Memory B cell (primary cell): ENCODE measurements around the gene CAPZB.
A peak's percentile ranks its signal among the peaks of the same experiment; 100 is the strongest.

Experiments
- ATAC-seq: fragments of 150-1000 bp; cut with Tn5 transposase; 2 replicates; pipeline ENCODE4 v1.10.0; 2021; ENCODE audit warnings: low read depth, mild to moderate bottlenecking, moderate library complexity
- DNase-seq, 2 donors: peaks; one replicate each; pipeline ENCODE4 v3.0.0; 2022; ENCODE audit warnings: low spot score in 2 of 2
- H3K27ac Mint-ChIP-seq: one replicate; pipeline ENCODE4 v1.8.0; 2022; ENCODE audit warnings: mild to moderate bottlenecking, moderate library complexity, mixed read lengths
- H3K27me3 Mint-ChIP-seq: one replicate; pipeline ENCODE4 v1.8.0; 2022; ENCODE audit warnings: mixed read lengths
- H3K36me3 Mint-ChIP-seq: one replicate; pipeline ENCODE4 v1.8.0; 2022; ENCODE audit warnings: mild to moderate bottlenecking, mixed read lengths
- H3K4me1 Mint-ChIP-seq: one replicate; pipeline ENCODE4 v1.8.0; 2022; ENCODE audit warnings: mixed read lengths
- H3K4me3 Mint-ChIP-seq: one replicate; pipeline ENCODE4 v1.8.0; 2022; ENCODE audit warnings: mild to moderate bottlenecking, moderate library complexity, mixed read lengths
- H3K9me3 Mint-ChIP-seq: one replicate; pipeline ENCODE4 v1.8.0; 2022; ENCODE audit warnings: mixed read lengths

Gene CAPZB

DNA sequence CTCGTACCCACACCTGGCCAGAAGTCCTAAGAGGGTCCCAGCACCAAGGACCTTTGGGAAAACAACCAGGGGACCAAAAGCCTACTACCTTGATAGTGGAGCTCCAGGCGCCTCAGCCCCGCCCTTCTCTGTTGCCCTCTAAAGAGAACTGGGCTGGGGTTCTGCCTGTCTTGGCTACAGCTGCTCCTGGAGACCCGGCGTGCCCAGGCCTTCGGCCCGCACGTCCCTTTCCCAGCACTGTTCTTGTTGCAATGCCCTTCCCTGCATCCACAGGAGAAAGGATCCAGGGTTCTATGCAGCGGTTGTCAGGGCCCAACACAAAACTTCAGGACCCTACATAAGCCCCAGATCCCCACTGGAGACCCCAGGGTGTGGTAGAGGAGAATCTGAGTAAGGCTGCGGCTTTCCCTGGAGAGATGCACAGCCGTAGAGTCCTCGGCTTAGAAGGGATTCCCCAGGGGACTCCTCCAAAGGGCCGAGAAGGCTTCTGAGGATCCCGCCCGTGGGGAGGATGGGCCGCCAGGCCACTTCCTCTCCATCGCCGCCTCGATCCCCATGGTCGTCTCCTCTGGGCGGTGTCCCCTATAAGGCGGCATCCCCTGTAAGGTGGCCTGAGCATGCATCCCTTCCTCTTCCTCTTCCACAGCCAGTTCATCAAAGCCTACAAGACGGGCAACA lies 161.2 kb downstream of the CAPZB start:
- no peaks in the 10 kb centered on the region for H3K27me3 Mint-ChIP-seq
- H3K4me3 Mint-ChIP-seq = no peak overlapping the region
- ATAC-seq (no peak), DNase-seq (no peak)
- H3K9me3 Mint-ChIP-seq = no peaks in the 10 kb centered on the region
- peaks cover 6% of the 10 kb centered on the region for H3K36me3 Mint-ChIP-seq
- H3K4me1 Mint-ChIP-seq = peaks cover 4% of the 10 kb centered on the region
- no peak overlapping the region for H3K27ac Mint-ChIP-seq

DNA sequence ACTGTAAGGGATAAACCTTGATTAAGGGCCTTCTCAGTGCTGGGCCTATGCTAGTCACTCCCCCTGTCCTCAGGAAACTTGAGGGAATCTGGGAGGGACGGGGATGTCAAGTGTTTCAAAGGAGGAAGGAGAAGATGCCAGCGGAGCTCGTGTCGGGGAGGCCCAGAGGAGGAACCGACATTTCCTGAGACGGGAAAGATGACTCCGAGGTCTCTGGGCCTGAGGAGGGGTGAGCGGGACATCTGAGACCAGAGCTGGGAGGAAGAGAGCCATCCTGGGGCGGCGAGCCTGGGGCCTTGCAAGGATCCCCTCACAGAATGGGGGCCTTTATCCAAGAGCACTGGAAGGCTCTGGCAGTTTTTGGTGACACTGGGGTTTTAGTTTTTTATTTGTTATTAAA lies 162.9 kb downstream of the CAPZB start:
- Mint-ChIP-seq H3K4me1 (peaks cover 10% of the 10 kb centered on the region), H3K27me3 (no peaks in the 10 kb centered on the region), H3K27ac (peak overlapping the region; percentile 57), H3K4me3 (no peak overlapping the region), H3K36me3 (peaks cover 9% of the 10 kb centered on the region), H3K9me3 (no peaks in the 10 kb centered on the region)
- no peak for DNase-seq
- ATAC-seq = no peak

DNA sequence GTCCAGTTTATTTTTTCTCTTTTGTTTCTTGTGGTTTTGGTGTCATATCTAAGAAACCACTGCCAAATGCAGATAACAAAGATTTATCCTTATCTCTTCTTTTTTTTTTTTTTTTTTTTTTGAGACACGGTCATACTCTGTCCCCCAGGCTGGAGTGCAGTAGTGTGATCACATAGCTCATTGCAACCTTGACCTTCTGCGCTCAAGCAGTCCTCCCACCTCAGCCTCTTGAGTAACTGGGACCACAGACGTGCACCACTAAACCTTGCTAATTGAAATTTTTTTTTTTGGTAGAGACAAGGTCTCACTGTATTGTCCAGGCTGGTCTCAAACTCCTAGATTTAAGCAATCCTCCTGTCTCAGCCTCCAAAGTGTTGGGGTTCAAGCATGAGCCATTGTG lies 164.3 kb downstream of the CAPZB start:
- H3K27ac Mint-ChIP-seq = no peak overlapping the region

DNA sequence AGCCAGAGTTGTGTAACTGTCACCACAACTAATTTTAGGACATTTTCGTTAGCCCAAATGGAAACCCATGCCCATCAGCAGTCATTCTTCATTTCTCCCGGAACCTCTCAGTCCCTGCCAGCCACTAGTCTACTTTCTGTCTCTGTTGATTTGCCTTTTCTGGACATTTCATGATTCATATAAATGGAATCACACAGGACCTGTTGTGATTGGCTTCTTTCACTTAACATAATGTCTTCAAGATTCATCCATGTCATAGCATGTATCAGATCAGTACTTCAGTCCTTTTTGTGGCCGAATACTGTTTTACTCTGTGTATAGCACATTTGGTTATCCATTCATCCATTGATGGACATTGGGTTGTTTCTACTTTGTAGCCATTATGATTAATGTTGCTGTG lies 166.1 kb downstream of the CAPZB start:
- DNase-seq (no peak), ATAC-seq (no peak)
- Mint-ChIP-seq H3K4me1 (peaks cover 26% of the 10 kb centered on the region), H3K36me3 (peaks cover 8% of the 10 kb centered on the region), H3K27me3 (no peaks in the 10 kb centered on the region), H3K9me3 (no peaks in the 10 kb centered on the region), H3K27ac (no peak overlapping the region), H3K4me3 (no peak overlapping the region)

More for the DNA sequence above, 164.3 kb downstream of the CAPZB start:
- peaks cover 8% of the 10 kb centered on the region for H3K36me3 Mint-ChIP-seq
- no peaks in the 10 kb centered on the region for H3K9me3 Mint-ChIP-seq
- H3K4me3 Mint-ChIP-seq = no peak overlapping the region
- ATAC-seq = no peak
- no peaks in the 10 kb centered on the region for H3K27me3 Mint-ChIP-seq
- H3K4me1 Mint-ChIP-seq = peaks cover 10% of the 10 kb centered on the region
- no peak for DNase-seq

DNA sequence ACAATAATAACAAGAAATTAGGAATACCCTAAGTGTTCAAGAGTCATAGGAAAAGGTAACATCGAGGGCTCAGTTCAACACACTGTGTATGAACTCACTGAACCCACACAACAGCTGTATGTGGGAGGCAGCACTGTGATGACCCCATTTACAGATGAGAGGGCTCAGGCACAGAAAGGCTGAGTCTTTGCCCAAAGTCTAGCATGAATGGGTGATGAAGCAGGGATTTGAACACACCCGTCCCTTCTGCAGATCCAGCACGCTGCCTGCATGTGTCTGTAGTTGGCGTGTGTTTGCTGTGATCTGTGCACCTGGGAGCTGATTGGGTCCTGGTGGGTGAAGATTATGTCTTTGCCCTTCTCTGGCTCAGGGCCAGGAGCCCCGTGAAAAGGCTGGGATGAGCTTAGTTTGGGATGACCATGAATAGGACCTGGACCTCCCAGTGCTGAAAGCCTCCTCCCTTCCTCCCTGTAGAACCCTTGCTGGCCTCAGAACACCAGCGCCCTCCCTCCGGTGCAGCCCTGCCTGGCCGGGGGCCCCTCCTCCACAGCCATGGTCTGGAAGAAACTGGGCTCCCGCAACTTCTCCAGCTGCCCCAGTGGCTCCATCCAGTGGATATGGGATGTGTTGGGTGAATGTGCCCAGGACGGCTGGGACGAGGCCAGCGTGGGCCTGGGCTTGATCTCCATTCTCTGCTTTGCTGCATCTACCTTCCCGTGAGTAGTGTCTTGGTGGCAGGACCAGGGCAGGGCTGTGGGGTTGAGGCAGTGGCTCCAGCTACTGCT lies 168.0 kb downstream of the CAPZB start:
- Mint-ChIP-seq H3K27ac (no peak overlapping the region), H3K4me3 (no peak overlapping the region), H3K4me1 (peaks cover 37% of the 10 kb centered on the region), H3K36me3 (peaks cover 6% of the 10 kb centered on the region), H3K9me3 (no peaks in the 10 kb centered on the region), H3K27me3 (no peaks in the 10 kb centered on the region)
- DNase-seq (no peak), ATAC-seq (no peak)

DNA sequence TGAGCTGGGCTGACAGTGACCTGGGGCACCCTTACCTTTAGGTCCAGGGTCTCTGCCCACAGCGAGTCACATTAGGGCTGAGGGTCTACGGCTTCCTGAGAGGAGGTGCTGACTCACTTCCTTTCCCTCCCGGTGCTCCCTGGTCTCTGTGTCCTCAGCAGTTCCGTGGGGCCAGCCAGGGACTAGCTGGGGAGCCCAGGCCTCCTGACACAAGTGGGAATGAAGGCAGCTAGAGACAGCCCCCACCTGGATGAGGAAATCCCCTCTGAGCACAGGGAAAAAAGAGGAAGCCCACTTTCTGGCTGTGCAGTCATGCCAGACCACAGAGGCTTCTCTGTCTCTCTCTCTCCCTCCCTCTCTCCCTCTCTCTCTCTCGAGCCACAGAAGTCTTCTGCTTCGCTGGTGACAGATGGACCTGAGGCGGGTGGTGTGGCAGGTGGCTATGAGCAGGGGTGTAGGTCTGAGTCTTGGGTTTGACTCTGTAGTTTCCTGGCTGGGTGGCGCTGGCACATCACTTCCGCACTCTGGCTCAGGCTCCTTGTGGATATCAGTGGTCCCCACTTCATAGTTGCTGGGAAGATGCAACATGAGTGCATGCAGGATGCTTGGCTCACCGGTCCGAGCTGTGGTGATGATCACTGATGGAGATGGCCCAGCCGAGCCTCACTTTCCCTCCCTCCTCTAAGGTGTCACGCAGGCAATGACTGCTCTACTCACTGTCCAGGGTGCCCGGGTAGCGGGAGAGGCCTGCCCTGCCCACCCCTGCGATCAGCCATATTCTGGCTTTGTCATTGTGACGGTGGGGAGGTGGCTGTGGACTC lies 169.8 kb downstream of the CAPZB start:
- H3K36me3 Mint-ChIP-seq = peaks cover 5% of the 10 kb centered on the region
- no peaks in the 10 kb centered on the region for H3K9me3 Mint-ChIP-seq
- H3K4me3 Mint-ChIP-seq = peak overlapping the region; percentile 50
- H3K27me3 Mint-ChIP-seq = no peaks in the 10 kb centered on the region
- DNase-seq (peak; percentile 54 to 66), ATAC-seq (peak; percentile 71)
- peaks cover 44% of the 10 kb centered on the region for H3K4me1 Mint-ChIP-seq
- H3K27ac Mint-ChIP-seq = peak overlapping the region; percentile 55

DNA sequence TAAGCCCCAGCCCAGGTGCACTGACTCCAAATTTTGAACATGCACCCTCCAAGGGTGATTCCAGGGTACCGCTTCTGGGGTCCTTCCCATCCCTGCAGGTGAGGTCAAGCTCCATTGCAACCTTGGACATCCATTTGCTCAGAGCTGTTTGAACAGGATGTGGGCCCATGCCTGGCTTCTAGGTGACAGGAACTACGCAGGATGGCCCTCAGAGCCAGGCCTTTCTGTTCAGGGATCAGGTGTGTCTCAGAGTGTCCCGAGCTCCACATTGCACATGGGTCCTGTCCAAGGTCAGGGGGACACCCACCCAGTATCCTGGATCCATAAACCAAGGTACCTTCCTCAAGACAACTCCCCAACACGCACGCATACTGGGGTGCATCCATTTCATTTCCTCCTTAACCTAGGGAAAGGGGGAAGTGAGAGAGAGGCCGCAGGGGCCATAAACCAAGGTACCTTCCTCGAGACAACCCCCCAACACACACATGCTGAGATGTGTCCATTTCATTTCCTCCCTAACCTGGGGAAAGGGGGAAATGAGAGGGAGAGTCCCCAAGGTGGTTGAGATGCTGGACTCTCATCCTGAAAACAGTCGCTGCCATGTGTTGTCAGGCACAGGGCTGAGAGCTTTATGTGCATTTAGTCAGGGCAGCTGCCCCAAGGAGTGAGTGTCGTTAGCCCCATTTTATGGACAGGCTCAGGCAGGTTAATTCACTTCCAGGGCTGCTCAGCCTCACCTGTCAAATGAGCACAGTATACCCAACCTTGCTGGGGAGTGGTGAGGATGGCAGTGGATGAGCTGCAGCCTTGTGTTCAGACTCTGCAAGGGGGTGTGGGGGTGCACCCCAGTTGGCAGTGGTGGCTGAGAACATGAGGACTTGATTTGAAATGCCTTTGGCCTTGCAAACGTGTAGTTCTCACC lies 171.1 kb downstream of the CAPZB start:
- Mint-ChIP-seq H3K9me3 (no peaks in the 10 kb centered on the region), H3K4me1 (peaks cover 43% of the 10 kb centered on the region), H3K27me3 (no peaks in the 10 kb centered on the region), H3K4me3 (peak overlapping the region; percentile 31), H3K36me3 (peaks cover 5% of the 10 kb centered on the region), H3K27ac (peak overlapping the region; percentile 55)
- DNase-seq = no peak
- ATAC-seq = no peak

DNA sequence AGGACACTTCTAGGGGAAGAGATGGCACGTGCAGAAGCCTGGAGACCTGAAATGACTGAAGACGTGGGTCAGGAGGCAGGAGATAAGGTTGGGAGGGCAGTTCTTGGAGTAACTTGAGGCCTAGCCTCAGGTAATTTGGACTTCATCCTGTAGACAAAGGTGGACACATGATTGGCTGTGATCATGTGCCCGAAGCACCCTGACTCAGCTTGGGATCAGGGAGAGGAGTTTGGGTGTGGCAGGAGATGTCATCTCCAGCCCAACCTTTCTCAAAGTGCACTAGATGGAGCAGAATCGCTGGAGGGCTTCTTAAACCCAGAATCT lies 171.7 kb downstream of the CAPZB start:
- H3K27me3 Mint-ChIP-seq = no peaks in the 10 kb centered on the region
- peaks cover 39% of the 10 kb centered on the region for H3K4me1 Mint-ChIP-seq
- no peak for DNase-seq
- H3K27ac Mint-ChIP-seq = peak overlapping the region; percentile 55
- ATAC-seq = no peak
- peak overlapping the region; percentile 88 for H3K4me3 Mint-ChIP-seq
- peaks cover 3% of the 10 kb centered on the region for H3K36me3 Mint-ChIP-seq
- no peaks in the 10 kb centered on the region for H3K9me3 Mint-ChIP-seq

DNA sequence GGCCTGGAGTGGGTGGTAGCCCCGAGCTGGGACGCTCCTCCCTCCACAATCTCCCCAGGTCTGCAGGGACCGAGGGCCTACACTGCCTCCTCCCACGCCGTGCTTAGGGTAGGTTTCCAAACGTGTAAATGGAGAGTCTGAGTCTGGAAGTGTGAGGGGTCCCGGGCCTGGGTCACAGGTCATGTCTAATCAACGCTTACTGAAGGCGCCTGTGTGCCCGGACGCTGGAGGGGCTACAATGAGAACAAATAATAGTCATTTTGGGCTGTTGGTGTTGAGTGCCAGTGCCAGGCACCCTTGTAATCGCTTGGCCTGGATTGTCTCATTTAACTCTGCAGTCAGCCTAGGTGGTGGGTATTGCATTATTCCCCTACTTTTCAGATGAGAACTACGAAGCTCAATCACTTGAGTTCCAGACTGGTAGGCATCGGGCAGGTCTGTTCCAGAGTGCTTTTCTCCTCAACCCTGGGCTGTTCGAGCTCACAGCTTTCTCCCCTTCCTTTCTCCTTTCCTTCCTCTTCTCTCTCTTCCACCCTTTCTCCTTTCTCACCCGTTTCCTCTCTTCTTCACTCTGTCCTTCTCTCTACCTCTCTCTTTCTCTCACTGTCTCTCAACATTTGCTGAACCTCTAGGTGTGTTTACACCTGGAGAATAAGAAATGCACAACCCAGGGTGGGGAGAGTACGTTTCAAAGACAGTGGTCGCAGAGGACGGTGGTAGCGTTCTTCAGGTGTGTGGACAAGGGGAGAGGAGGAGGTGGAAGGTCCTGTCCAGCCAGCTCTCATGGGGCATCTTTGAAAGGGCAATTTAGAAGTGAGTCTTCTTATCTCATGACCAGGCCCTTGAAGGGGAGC lies 172.3 kb downstream of the CAPZB start:
- ATAC-seq = peak; percentile 9

DNA sequence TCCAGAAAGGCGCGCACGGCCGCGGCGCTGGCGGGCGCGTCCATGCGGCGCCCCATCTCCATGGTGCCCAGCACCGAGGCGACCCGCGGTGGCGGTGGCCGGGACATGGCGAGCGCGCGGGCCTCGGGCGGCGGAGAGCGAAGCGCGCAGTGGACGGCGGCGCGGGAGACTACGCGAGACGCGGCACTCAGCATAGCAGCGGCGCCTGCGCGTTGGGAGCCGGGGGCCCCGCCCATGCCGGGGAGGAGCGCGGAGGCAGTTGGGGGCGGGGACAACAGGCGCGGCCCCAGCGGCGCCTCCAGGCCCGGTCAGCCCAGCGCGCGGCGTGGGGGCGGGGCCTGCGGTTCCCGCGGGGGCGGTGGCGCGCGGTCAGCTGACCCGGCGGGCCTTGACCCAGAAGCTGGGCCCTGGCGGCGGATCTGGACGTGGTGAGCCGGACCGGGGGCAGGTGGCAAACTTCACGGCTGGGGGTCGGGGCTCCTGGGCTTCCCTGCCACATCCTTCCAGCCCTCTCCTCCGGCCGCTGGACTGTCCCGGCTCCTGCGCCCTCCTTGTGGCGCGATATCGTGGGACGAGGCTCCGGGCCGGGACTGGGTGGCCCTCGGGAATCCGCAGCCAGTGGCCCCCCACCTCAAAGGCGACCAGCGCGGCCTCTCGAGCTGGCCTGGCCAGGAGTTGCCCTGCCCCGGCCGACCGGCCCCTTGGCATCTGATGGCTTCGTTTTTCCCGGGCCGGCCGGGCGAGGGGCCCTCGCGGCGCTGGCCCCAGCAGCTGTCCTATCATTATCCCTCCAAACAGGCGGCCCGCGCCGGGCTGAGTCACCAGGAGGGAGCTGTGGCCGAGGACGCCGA lies 173.2 kb downstream of the CAPZB start, which contains the start of the genes AKR7A2 and SLC66A1:
Gene AKR7A2 (minus strand): TSS at position 214 of the 851 bp plus-strand sequence. CDS start 20 bp downstream, at position 194.
Gene SLC66A1 (plus strand): TSS at position 396 of the 851 bp plus-strand sequence. CDS start 5,352 bp downstream, outside the sequence.
- Mint-ChIP-seq H3K36me3 (peaks cover 7% of the 10 kb centered on the region), H3K27me3 (no peaks in the 10 kb centered on the region), H3K27ac (peak within 1 kb of the TSS; percentile 55), H3K4me3 (peak within 1 kb of the TSS; percentile 88), H3K9me3 (no peaks in the 10 kb centered on the region), H3K4me1 (peaks cover 37% of the 10 kb centered on the region)
- DNase-seq = peak; percentile 88 to 91
- peak; percentile 79 for ATAC-seq

More for the DNA sequence above, 172.3 kb downstream of the CAPZB start:
- H3K4me3 Mint-ChIP-seq = peak overlapping the region; percentile 88
- H3K36me3 Mint-ChIP-seq = no peaks in the 10 kb centered on the region
- peak in 1 of 2 donors; percentile 22 for DNase-seq
- no peaks in the 10 kb centered on the region for H3K9me3 Mint-ChIP-seq
- no peaks in the 10 kb centered on the region for H3K27me3 Mint-ChIP-seq
- peaks cover 37% of the 10 kb centered on the region for H3K4me1 Mint-ChIP-seq
- peak overlapping the region; percentile 55 for H3K27ac Mint-ChIP-seq

DNA sequence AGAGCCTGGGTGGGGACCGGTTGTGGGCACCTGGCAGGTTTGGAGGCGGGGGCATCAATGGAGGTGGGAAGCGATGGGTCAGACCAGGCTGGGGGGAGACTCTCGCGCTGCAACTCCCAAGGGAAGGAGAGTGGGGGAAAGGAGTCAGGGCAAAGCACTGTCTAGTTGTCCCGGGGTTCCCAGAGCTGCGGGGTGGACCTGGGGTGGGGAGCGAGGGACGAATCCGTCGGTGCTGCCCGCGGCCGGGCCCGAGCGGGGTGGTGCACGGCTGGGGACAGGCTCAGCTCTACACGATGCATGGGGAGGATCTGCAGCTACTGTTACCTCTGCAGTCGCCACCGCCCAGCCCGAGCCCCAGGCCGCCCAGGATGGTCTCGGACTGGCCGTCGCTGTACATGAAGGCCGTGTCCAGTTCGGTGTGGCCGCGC lies 173.8 kb downstream of the CAPZB start:
- no peak for DNase-seq
- Mint-ChIP-seq H3K27ac (peak overlapping the region; percentile 42), H3K9me3 (no peaks in the 10 kb centered on the region)

More for the DNA sequence above, 173.8 kb downstream of the CAPZB start:
- H3K27me3 Mint-ChIP-seq = no peaks in the 10 kb centered on the region
- ATAC-seq = no peak
- H3K36me3 Mint-ChIP-seq = peaks cover 11% of the 10 kb centered on the region
- H3K4me1 Mint-ChIP-seq = peaks cover 37% of the 10 kb centered on the region
- peak overlapping the region; percentile 88 for H3K4me3 Mint-ChIP-seq
